Measurements from ENCODE around the gene NLGN3. TPM values are rescaled to one million over a fixed set of nuclear protein-coding genes. Genes with fewer than 3 reads are reported as not detected.
A peak's percentile ranks its signal among the peaks of the same experiment; 100 is the strongest.

Gene NLGN3
- total and polyA plus RNA-seq, 2 of the 8 experiments (the other 6 are each of a cell fraction or from before 2014, with no cell fraction given): 12.0 to 14.8 TPM

DNA sequence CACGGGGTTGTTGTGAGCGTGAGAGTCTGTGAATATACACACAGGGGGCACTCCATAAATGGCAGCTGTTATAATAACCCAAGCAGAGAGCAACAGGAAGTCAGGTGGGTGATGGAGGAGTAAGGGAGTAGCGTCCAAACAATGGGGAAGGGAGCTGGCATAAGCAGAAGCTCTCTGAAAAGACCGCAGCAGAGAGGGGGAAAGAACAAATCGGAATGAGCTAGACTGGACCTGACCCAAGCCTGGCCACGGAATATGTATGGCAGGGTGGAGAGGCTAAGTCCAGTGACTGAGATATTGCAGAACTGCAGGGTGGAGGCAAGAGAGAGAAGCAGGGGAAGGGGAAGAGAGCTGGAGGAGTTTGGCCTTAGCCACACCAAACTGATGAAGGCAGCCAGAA is 71.8 kb downstream of the NLGN3 start:
- ChIA-PET POLR2A (ENCODE audit: partially characterized antibody) (interaction anchor here (1.2 kb wide), 1 partner anchor 34 kb away, joined by 7 read pairs; no protein-coding TSS in a partner anchor), CTCF (ENCODE audit: partially characterized antibody) (interaction anchor here (1.2 kb wide), 1 partner anchor 8 kb away, joined by 4 read pairs; no protein-coding TSS in a partner anchor)
- Histone ChIP-seq H4K5ac (ENCODE audit: insufficient read length, low read depth, low read length) (no peak overlapping the region), H2BK12ac (ENCODE audit: low read depth, low read length) (0 out of 2 replicates have a peak overlapping the region, but pooled peaks have one; percentile 9), H2BK15ac (ENCODE audit: low read length) (no peak overlapping the region), H3K27ac (ENCODE audit: low read depth, low read length) (no peak overlapping the region), H3K18ac (ENCODE audit: extremely low read depth, low read length) (no peak overlapping the region; the same call in 1 of the 2 replicates), H3K56ac (replicated peaks; ENCODE audit: insufficient read length, low read depth, low read length) (no peak overlapping the region), H3K9me3 (ENCODE audit: insufficient read depth in 2 of 2, low read depth in 1 of 2, low read length in 1 of 2) (no peaks in the 10 kb centered on the region), H3K27me3 (replicated peaks in 1 of 4; ENCODE audit: control insufficient read depth in 3 of 4, extremely low read depth in 1 of 4, insufficient read depth in 3 of 4, low read length in 3 of 4) (no peaks in the 10 kb centered on the region), H3K36me3 (ENCODE audit: control insufficient read depth in 2 of 4, insufficient read depth in 4 of 4, low read length in 3 of 4) (no peaks in the 10 kb centered on the region), H3K4me3 (ENCODE audit: extremely low read depth in 1 of 4, insufficient read depth in 2 of 4, low read depth in 3 of 4, low read length in 4 of 4) (no peak overlapping the region), H4K20me1 (replicated peaks in 1 of 2; ENCODE audit: control insufficient read depth in 1 of 2, insufficient read depth in 2 of 2, low read length in 2 of 2) (no peaks in the 10 kb centered on the region), H2AK5ac (ENCODE audit: low read depth, low read length) (no peak overlapping the region; the same call in 1 of the 2 replicates), H3K23ac (ENCODE audit: insufficient read length) (no peak overlapping the region), H3K9ac (replicated peaks in 1 of 4; ENCODE audit: extremely low read depth in 1 of 4, low read depth in 3 of 4, low read length in 3 of 4) (no peak overlapping the region), H3K23me2 (ENCODE audit: low read depth, low read length) (no peaks in the 10 kb centered on the region), H3K4ac (replicated peaks; ENCODE audit: insufficient read length, low read depth, low read length) (no peak overlapping the region), H3K4me2 (ENCODE audit: insufficient read depth in 1 of 2, low read depth in 2 of 2, low read length in 2 of 2) (no peak overlapping the region), H2AFZ (ENCODE audit: low read length) (peak overlapping the region; percentile 81), H3K79me2 (ENCODE audit: control insufficient read depth in 1 of 2, insufficient read depth in 2 of 2, low read length in 2 of 2) (no peaks in the 10 kb centered on the region), H2BK5ac (ENCODE audit: low read depth, low read length) (no peak overlapping the region), H4K8ac (ENCODE audit: extremely low read depth, insufficient read depth, low read length) (no peak overlapping the region), H3K14ac (ENCODE audit: insufficient read length) (no peak overlapping the region), H3K4me1 (replicated peaks in 1 of 4; ENCODE audit: control insufficient read depth in 3 of 4, insufficient read depth in 4 of 4, low read length in 3 of 4) (peaks cover 0 to 3% (median 0%) of the 10 kb centered on the region in 4 experiments; a peak in 3 of 7 replicates), H3K79me1 (ENCODE audit: low read depth, low read length) (no peaks in the 10 kb centered on the region), H4K91ac (replicated peaks; ENCODE audit: insufficient read length, low read length) (no peak overlapping the region), H2BK120ac (replicated peaks; ENCODE audit: low read depth, low read length) (no peak overlapping the region), H2BK20ac (ENCODE audit: low read length) (no peak overlapping the region)
- FAIRE-seq: peak; percentile 71
- WGBS, 2 experiments (ENCODE audit: extremely low coverage in 1 of 2, insufficient coverage in 1 of 2, insufficient read length in 1 of 2, insufficient replicate concordance in 2 of 2, low coverage in 1 of 2, low lambda C conversion rate in 2 of 2, missing lambda C conversion rate in 1 of 2): 44% methylated on average over 6 of the region's 6 CpGs; no CpG with 5 or more reads in 1 of the 2 experiments
- no peak for DNase-seq (ENCODE audit: low read depth in 1 of 2, low spot score in 2 of 2)
- TF ChIP-seq CTBP2 (IDR thresholded peaks at IDR 0.05; ENCODE audit: borderline replicate concordance, insufficient read depth, insufficient read length, low read length) (no peak), SP4 (IDR thresholded peaks at IDR 0.05; ENCODE audit: low read length) (no peak), POLR2AphosphoS5 (IDR thresholded peaks at IDR 0.05; ENCODE audit: low read depth, low read length) (no peak), CTCF (IDR thresholded peaks at IDR 0.05; ENCODE audit: control extremely low read depth in 1 of 3, insufficient read depth in 1 of 3, low read depth in 1 of 3, low read length in 3 of 3) (no peak), TCF12 (IDR thresholded peaks at IDR 0.05; ENCODE audit: low read depth, low read length) (no peak), CHD1 (IDR thresholded peaks at IDR 0.05; ENCODE audit: low read depth, low read length) (no peak), KDM4A (IDR thresholded peaks at IDR 0.05; ENCODE audit: low read depth, low read length, severe bottlenecking) (no peak), BACH1 (IDR thresholded peaks at IDR 0.05; ENCODE audit: low read length) (no peak), YY1 (IDR thresholded peaks at IDR 0.05; ENCODE audit: low read depth, low read length) (no peak), ZNF274 (IDR thresholded peaks at IDR 0.05; ENCODE audit: borderline replicate concordance, extremely low read depth, low read length) (no peak), CBX5 (IDR thresholded peaks at IDR 0.05; ENCODE audit: low read depth, low read length) (no peak), POU5F1 (IDR thresholded peaks at IDR 0.05; ENCODE audit: low read depth, low read length) (no peak)
